OCI-LY1 (cell line): ENCODE results near the gene BMP6.
"Not testable (repeated sequence)": the region's sequence is repeated elsewhere in the genome, so short reads cannot be mapped to it uniquely, and the experiment has no call there.

Source experiments
- H2AFZ ChIP-seq: fragments of 200-600 bp; sonication (generic), shearing (Covaris generic); 2 replicates; pipeline ENCODE4 v1.6.0; 2014; ENCODE audit warnings: antibody characterized with exemption, mild to moderate bottlenecking, low read length
- H3F3A ChIP-seq: fragments of 200-600 bp; sonication (generic), shearing (Covaris generic); 2 replicates; pipeline ENCODE4 v1.6.0; 2014; ENCODE audit warnings: mild to moderate bottlenecking, antibody characterized with exemption, low read length, moderate library complexity; ENCODE audit not compliant: insufficient read depth
- H3K27ac ChIP-seq: fragments of 200-600 bp; sonication (generic); 2 replicates; pipeline ENCODE4 v1.5.1; 2014; ENCODE audit warnings: low read length, mixed run types, mild to moderate bottlenecking, low read depth; ENCODE audit not compliant: poor library complexity, severe bottlenecking
- H3K27me3 ChIP-seq: fragments of 200-600 bp; sonication (generic); 2 replicates; pipeline ENCODE4 v1.6.0; 2014; ENCODE audit warnings: antibody characterized with exemption, mild to moderate bottlenecking, low read length, moderate library complexity; ENCODE audit not compliant: insufficient read depth
- H3K36me3 ChIP-seq: fragments of 200-600 bp; sonication (generic); 2 replicates; pipeline ENCODE4 v1.6.1; 2014; ENCODE audit warnings: mild to moderate bottlenecking, antibody characterized with exemption, low read length, moderate library complexity, mixed read lengths; ENCODE audit not compliant: insufficient read depth
- H3K4me1 ChIP-seq: fragments of 200-600 bp; sonication (generic); 2 replicates; pipeline ENCODE4 v1.5.1; 2014; ENCODE audit warnings: mild to moderate bottlenecking, low read length, moderate library complexity; ENCODE audit not compliant: insufficient read depth, severe bottlenecking
- H3K4me2 ChIP-seq: fragments of 200-600 bp; sonication (generic), shearing (Covaris generic); 2 replicates; pipeline ENCODE4 v1.6.1; 2014; ENCODE audit warnings: low read length
- H3K4me3 ChIP-seq: fragments of 200-600 bp; sonication (generic); 2 replicates; pipeline ENCODE4 v1.5.1; 2014; ENCODE audit warnings: low read length, low read depth, mild to moderate bottlenecking, mixed read lengths; ENCODE audit not compliant: poor library complexity, severe bottlenecking
- H3K79me2 ChIP-seq: fragments of 200-600 bp; shearing (Covaris generic); 2 replicates; pipeline ENCODE4 v1.6.1; 2016; ENCODE audit warnings: mixed run types, low read length, mixed read lengths; ENCODE audit not compliant: insufficient read depth
- H3K9ac ChIP-seq: fragments of 200-600 bp; sonication (generic), shearing (Covaris generic); 2 replicates; pipeline ENCODE4 v1.6.1; 2014; ENCODE audit warnings: mild to moderate bottlenecking, low read length, mixed read lengths
- H3K9me2 ChIP-seq: fragments of 200-600 bp; sonication (generic), shearing (Covaris generic); 2 replicates; pipeline ENCODE4 v1.6.1; 2014; ENCODE audit warnings: low read depth, mild to moderate bottlenecking, low read length, mixed read lengths
- H3K9me3 ChIP-seq: fragments of 200-600 bp; shearing (Covaris generic); 2 replicates; pipeline ENCODE4 v1.6.1; 2014; ENCODE audit warnings: low read length, mixed read lengths
- H4K20me1 ChIP-seq: fragments of 200-600 bp; sonication (generic), shearing (Covaris generic); 2 replicates; pipeline ENCODE4 v1.6.0; 2016; ENCODE audit warnings: mild to moderate bottlenecking, low read length; ENCODE audit not compliant: insufficient read depth
- CTCF ChIP-seq: fragments of 200-600 bp; sonication (generic), shearing (Covaris generic); IDR thresholded peaks from 2 replicates; pipeline ENCODE4 v1.5.1; 2017; ENCODE audit warnings: mild to moderate bottlenecking, antibody characterized with exemption, low read length, moderate library complexity, mixed read lengths
- EZH2 ChIP-seq: fragments of 200-600 bp; sonication (generic), shearing (Covaris generic); IDR thresholded peaks from 2 replicates; pipeline ENCODE4 v1.8.0; 2017; ENCODE audit warnings: borderline replicate concordance, mixed run types, mild to moderate bottlenecking, antibody characterized with exemption, low read length, moderate library complexity, mixed read lengths

The BMP6 gene

GRCh38 chr6:7813704-7814103 lies 87.8 kb downstream of the BMP6 start:
- TF ChIP-seq EZH2 (no peak), CTCF (no peak)
- H3K9me3 ChIP-seq, result no peaks in the 10 kb centered on the region
- no peak overlapping the region for H2AFZ ChIP-seq
- H3K27ac ChIP-seq, result no peak overlapping the region
- H3K4me2 ChIP-seq, result no peak overlapping the region
- no peak overlapping the region for H3K4me3 ChIP-seq
- no peaks in the 10 kb centered on the region for H3K79me2 ChIP-seq
- H4K20me1 ChIP-seq, result no peaks in the 10 kb centered on the region
- no peaks in the 10 kb centered on the region for H3K27me3 ChIP-seq
- H3K36me3 ChIP-seq, result no peaks in the 10 kb centered on the region
- H3K9ac ChIP-seq, result no peak overlapping the region
- no peaks in the 10 kb centered on the region for H3K4me1 ChIP-seq
- H3F3A ChIP-seq, result no peaks in the 10 kb centered on the region
- no peaks in the 10 kb centered on the region for H3K9me2 ChIP-seq

- H4K20me1 ChIP-seq, result no peaks in the 10 kb centered on the region
- H3K9ac ChIP-seq, result no peak overlapping the region
- no peaks in the 10 kb centered on the region for H3K79me2 ChIP-seq
- no peaks in the 10 kb centered on the region for H3K27me3 ChIP-seq
- H3K36me3 ChIP-seq, result no peaks in the 10 kb centered on the region
- H3F3A ChIP-seq, result no peaks in the 10 kb centered on the region
- H3K4me2 ChIP-seq, result no peak overlapping the region
- no peaks in the 10 kb centered on the region for H3K9me3 ChIP-seq
- no peak for TF ChIP-seq CTCF
- TF ChIP-seq EZH2, result no peak
- no peak overlapping the region for H2AFZ ChIP-seq
- H3K4me3 ChIP-seq, result no peak overlapping the region
- H3K27ac ChIP-seq, result no peak overlapping the region
- H3K4me1 ChIP-seq, result no peaks in the 10 kb centered on the region
- H3K9me2 ChIP-seq, result no peaks in the 10 kb centered on the region
Measured at GRCh38 chr6:7815716-7816115, 89.8 kb downstream of the BMP6 start.

GRCh38 chr6:7817184-7817583 lies 91.3 kb downstream of the BMP6 start:
- H3K27me3 ChIP-seq, H3K4me2 ChIP-seq, H3K27ac ChIP-seq, H3K4me1 ChIP-seq, H3K9me3 ChIP-seq, H2AFZ ChIP-seq, H3K4me3 ChIP-seq, H3K79me2 ChIP-seq, H3F3A ChIP-seq, H4K20me1 ChIP-seq, H3K36me3 ChIP-seq, H3K9me2 ChIP-seq, H3K9ac ChIP-seq: not testable (repeated sequence)

GRCh38 chr6:7818257-7819214 lies 92.6 kb downstream of the BMP6 start:
- no peaks in the 10 kb centered on the region for H3F3A ChIP-seq
- no peaks in the 10 kb centered on the region for H3K9me2 ChIP-seq
- H3K79me2 ChIP-seq, result no peaks in the 10 kb centered on the region

More at GRCh38 chr6:7818257-7819214, 92.6 kb downstream of the BMP6 start:
- Histone ChIP-seq H3K36me3 (no peaks in the 10 kb centered on the region), H3K27ac (no peak overlapping the region), H3K9ac (no peak overlapping the region), H3K27me3 (no peaks in the 10 kb centered on the region), H3K4me3 (no peak overlapping the region), H3K4me2 (no peak overlapping the region), H4K20me1 (no peaks in the 10 kb centered on the region), H3K4me1 (no peaks in the 10 kb centered on the region), H2AFZ (no peak overlapping the region), H3K9me3 (no peaks in the 10 kb centered on the region)
- TF ChIP-seq EZH2, result no peak
- no peak for TF ChIP-seq CTCF
